GM21526 (cell line): ENCODE results near the gene OR52B6.
"Not testable (repeated sequence)": the region's sequence is repeated elsewhere in the genome, so short reads cannot be mapped to it uniquely, and the experiment has no call there.

ENCODE experiments used
- ATAC-seq: cut with Tn5 transposase; IDR thresholded peaks from one replicate; pipeline ENCODE4 v1.9.1; 2021; ENCODE audit warnings: moderate library complexity; ENCODE audit not compliant: unreplicated experiment, low FRiP score

OR52B6 gene, protein sequence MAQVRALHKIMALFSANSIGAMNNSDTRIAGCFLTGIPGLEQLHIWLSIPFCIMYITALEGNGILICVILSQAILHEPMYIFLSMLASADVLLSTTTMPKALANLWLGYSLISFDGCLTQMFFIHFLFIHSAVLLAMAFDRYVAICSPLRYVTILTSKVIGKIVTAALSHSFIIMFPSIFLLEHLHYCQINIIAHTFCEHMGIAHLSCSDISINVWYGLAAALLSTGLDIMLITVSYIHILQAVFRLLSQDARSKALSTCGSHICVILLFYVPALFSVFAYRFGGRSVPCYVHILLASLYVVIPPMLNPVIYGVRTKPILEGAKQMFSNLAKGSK

DNA sequence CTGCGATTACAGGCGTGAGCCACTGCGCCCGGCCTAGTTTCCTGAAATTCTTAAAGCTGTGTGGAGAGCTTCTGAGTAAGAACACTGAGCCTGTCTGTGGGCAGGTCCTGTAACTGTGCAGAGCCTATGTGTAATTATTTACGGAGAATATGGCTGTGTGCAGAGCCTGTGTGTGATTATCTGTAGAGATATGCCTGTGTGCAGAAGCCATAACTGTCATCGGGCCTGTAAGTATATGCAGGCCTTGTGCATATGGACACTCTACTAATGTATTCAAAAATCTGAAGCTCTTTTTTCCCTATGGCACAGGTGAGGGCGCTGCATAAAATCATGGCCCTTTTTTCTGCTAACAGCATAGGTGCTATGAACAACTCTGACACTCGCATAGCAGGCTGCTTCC is at the start of gene OR52B6:
TSS of gene OR52B6 (plus strand) at position 301 of the 400 bp plus-strand sequence. CDS start at position 301, 0 bp downstream.
- no peak for ATAC-seq

DNA sequence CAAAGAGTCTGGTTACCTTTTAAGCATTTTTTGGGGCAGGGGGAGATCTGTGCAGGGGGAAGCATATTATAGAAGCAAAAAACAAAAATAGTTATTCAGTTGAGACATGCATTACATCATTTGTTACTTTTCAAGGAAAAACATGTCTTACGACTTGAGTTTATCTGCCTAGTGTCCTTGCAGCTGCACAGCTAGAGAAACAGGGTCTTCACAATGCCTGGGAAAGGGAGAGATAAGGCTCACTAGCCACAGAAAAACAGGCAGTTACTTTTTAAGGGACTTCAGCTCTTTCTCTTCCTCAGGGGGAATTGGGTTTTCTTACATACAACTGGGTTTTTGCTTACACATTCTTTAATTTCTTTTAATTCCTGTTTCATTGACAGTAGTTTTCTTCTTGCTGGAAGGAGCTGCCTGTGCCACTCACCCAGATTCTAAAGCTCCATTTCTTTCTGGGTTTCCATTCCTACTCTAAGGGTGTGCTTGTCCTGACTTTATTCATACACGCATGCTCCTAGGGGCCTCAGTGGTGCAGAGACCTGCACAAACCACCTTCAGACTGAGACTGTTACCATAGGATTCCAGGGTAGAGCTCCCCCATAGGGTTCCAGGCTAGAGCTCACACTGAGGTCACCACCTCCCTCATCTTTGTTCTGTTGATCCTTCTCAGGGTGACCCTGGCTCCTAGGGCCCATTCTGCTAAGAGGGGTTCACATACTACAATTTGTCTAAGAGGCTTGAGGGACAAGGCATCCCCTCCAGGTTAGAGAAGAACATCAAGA is 49.4 kb upstream of the OR52B6 start:
- ATAC-seq = no peak

DNA sequence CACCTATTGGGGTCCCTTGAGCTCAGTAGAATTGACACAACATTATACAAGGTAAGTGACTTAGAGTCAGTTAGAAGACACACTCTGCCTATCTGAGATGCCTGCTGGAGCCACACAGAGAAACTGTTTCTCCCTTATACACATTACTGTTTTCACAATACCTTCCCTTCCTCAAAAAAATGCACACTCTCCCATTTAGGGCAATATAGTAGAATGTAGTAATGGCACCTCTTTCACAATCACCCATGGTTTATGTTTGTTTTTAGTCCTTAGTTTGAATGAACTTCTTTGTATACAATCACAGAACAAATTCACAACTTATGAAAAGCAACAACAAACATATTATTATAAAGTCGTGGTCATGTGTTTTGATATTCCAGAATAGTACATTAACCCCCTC is 46.6 kb upstream of the OR52B6 start:
- no peak for ATAC-seq

DNA sequence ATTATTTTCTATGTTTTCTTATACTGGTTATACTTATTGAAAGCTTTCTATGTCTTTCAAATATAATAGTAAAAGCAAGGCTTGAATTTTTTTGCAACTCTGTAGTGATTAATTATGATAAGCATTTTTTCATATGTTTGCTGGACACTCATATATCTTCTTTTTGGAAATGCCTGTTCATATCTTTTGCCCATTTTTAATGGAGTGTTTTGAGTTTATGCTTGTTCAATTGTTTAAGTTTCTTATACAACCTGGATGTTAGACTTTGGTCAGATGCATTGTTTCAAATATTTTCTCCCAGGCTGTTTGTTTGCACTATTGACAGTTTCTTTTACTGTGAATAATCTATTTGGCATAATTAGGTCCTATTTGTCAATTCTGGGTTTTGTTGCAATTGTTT is 44.2 kb upstream of the OR52B6 start:
- ATAC-seq = no peak

DNA sequence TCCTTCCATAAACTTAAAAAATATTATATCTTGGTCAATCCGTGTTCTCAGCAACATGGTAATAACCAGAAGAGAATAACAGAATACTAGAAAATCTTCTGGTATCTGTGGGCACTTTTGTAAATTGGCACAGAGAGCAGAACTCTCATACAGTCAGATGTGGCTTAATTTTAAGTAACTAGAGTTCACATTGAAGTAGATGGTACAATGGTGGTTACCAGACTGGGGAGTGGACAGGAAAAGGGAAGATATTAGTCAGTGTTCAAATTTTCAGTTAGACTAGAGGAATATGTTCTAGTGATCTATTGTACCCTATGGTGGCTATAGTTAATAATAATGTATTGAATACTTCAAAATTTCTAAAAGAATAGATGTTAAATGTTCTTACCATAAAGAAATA is 39.2 kb upstream of the OR52B6 start:
- ATAC-seq = no peak

DNA sequence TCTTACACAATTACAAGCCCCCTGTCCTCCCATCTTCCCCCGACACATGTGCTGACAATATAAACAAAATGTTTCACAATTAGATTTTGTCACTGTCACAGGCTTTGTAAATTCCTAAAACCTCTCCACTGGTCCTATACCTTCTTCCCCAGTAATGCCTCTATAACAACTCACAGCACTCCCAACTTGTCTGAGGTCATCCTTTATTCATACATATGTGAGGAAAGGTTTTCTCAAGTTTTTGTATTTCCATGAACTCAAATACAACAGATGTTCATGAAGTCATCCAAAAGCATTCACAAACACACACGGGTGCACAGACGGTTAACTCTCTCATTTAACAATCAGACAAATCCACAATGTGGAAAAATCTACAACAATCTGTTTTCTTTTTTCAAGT is 34.2 kb upstream of the OR52B6 start:
- no peak for ATAC-seq

DNA sequence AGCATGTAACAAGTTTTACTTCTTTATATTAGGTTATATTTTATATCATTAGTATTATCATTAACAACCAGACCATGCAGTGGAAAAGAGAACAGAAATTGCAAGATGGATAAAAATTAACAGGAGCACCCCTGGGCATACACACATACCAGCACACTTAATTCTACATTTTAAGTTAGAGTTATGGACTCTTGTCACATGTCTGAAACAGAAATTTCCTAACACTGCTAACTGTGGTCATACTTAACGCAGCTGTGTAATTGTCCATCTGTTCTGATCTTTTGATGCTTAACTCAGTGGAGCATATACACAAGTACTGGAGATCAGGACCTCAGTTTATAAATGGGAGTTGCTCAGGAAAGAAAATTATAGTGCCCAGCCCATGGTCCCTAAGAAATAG is 32.7 kb upstream of the OR52B6 start:
- ATAC-seq = no peak

DNA sequence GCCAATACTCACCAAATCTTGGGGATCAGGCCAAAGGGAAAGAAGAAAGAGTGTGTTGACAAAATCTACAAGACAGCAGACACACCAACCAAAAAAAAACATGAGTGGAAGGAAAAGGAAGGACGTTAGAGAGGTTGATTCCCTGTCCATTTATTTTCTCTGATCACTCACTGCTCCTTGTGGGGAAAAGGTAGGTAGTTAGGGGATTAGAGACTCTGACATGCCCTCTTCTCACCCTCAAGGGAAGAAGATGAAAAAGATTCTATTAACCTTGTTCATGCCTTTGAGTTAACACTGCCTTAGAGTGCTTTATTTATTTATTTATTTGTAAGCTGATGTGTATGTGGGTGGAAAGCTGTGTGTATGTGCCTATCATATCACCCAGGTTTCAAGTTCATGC is 32.2 kb upstream of the OR52B6 start, which contains the start of gene OR52H1:
TSS of gene OR52H1 (minus strand) at position 101 of the 400 bp plus-strand sequence. CDS start 3,035 bp downstream, outside the sequence.
- no peak for ATAC-seq

DNA sequence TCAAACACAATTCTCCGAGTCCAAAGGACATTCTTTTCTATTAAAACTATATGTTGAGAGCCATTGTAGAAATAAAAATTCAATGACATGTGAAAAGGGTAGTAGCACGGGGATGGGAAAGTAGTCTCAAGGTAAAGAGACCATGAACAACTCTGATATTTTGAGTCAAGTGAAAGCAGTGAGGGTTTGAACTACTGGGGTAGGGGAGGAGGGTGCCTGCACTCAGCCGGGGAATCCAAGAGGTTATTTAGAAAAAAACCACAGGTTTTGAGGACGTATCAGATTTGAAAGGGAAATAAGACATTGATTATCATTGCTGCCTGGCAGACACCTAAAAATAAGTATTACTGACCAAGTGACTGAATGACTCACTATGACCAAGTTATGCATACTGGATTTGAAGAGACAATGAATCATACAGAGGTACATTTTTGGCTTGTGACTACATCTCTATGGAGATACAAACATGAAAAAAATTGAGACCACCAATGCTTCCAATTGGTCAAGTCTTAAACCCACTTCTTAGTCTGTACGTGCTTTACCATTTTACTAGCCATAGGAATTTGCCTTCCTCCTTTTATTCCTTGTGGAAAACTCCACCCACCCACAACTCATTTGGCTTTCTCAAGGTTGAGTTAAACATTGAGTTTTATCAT is 30.1 kb upstream of the OR52B6 start:
- no peak for ATAC-seq

DNA sequence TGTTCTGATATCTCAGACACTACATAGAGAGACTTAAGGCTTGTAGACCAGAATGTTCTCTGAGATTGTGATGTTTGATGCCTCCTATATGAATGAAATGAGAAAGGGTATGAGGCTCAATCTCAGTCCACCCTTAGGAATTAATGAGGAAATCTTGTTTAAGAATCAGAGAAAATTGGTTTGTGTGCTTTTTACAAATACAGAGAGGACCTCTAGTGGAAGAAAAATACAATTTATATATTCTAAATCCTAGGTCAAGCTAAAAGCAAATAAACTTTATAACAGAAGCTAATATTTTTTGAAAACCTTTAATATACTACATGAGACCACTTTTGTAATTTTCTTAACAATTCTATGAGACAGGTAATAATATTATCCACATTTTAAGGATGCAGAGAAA is 27.3 kb upstream of the OR52B6 start:
- ATAC-seq = no peak

DNA sequence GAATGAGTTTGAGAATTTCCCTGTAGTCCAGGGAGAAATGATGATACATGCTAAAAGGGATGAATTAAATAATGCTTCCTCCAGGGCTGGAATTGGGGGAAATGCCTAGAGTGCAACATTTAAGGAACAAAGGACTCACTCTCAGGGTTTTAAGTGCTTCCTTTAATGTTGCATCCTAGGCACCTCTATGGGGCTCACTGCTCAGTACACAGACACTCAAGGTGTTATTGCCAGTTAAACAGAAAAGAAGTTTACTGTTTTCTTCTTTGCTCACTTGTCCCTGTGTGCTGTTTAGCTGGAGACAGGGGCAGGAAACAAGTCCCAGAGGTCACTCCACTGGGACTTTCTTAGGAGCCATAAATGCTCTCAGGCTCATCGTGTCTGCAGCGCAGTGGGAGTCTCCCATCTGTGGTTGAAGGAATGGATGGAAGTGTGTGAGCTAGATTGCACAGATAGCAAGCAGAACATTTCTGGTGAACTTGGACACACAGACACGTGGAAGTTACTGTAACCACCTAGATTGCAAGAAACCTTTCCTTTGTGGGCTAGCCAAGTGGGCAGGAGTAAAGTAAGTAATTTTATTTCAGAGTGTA is 24.0 kb upstream of the OR52B6 start:
- no peak for ATAC-seq

DNA sequence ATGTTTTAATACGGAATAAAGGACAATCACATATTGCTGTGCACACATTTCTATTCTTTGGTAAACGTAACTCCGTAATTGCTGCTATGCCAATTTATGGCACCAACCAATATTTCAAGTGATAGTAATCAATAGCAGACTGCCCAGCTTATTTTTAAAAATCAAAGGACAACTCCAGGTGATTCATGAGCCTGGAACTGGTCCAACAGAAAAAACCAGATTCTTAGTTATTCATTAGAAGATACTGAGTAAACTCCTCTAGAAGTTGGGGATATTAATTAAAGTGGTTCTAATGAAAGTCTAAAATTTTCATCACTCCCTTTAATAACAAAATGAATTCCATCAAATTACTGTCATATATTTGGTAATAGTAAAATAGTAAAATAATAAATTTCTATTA is 22.9 kb upstream of the OR52B6 start:
- no peak for ATAC-seq

DNA sequence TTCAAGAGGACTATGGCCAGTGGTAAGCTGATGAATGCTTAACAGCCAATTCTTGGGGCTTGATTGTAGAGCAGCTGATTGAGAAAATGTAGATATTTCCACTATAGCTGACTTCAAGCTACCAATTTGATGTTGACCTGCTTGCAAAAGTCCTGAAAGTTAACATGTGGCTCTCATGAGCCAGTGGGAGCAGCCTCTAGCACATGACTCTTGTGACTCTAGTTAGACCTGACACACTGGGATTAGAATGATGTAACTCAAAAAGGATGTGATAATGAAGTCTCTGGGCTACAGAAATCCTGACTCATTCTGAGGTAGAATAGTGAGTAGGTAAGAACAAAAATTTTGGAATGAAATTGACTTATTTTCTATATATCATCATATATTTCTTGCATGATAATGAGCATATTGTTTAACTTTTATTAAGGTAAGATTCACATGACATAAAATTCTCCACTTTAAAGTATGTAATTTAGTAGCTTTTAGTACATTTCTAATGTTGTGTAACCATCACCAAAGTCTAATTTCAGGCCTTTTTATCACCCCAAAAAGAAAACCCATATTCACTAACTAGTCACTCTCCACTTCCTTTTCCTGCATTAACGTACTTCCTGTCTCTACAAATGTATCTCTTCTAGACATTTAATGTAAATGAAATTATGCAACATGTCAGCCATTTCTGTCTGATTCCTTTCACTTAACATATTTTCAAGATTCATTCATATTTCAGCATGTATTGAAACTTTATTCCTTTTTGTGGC is 16.2 kb upstream of the OR52B6 start:
- ATAC-seq = no peak

DNA sequence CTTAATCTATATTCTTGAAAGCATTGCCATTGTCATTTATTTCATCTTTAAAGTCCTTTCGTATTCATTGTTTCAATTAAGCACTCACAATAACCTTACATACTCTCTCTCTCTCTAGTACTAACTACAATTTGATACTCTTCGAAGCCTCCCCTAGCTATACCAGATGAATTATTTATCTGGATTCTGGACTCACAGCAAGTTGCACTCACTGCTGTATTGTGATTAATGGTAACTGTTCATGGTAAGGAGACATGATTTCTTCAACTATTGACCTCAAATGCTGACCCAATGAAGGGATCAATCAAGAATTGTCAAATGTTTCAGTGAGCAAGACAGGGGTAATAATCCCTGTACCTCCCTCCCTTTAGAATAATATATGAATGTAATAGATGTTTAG is 6.0 kb upstream of the OR52B6 start:
- no peak for ATAC-seq

DNA sequence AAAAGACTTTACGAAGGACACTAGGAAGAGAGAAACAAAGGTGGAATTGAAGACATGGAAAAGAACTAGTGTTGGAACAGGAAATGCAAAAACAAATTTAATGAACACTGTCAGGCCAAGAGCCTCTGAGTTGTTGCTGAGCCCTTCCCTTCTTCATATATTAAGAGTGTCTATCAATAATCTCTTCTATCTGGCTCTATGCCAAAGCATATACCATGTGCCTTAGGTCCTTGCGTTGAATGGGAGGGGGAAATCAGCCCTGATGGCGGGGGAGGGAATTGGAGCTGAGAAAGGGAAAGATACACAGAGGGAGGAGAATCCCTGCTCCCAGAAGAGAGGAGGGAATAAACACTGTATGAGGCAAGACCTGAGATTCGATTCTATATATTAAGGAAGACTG is 5.5 kb upstream of the OR52B6 start:
- ATAC-seq = no peak

DNA sequence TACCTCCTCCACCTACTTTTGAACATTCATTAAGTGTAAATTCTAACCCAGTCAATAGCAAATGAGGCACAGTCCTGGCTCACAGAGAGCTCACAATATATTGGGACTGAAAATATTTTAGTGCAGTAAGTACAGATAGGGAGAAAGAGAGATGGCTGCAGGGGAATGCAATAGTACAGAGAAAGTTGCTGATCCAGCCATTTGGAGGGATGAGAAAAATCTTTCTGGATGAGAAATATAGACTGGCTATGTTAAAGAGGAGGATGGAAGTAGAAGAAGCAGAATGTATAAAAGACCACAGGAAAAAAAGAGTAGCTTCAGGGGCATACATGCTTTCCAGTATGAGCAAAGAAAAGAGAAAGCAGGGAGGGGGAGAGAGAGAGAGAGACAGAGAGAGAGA is 3.6 kb upstream of the OR52B6 start:
- ATAC-seq = no peak

DNA sequence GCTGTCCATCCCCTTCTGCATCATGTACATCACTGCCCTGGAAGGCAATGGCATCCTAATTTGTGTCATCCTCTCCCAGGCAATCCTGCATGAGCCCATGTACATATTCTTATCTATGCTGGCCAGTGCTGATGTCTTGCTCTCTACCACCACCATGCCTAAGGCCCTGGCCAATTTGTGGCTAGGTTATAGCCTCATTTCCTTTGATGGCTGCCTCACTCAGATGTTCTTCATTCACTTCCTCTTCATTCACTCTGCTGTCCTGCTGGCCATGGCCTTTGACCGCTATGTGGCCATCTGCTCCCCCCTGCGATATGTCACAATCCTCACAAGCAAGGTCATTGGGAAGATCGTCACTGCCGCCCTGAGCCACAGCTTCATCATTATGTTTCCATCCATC is 337 bp downstream of the OR52B6 start:
- no peak for ATAC-seq

DNA sequence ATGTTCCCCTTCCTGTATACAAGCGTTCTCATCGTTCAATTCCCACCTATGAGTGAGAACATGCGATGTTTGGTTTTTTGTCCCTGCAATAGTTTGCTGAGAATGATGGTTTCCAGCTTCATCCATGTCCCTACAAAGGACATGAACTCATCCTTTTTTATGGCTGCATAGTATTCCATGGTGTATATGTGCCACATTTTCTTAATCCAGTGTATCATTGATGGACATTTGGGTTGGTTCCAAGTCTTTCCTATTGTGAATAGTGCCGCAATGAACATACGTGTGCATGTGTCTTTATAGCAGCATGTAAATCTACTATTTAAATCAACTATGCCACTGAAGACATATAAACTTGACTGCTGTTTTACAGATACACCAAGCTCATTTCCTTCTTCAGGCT is 3.8 kb downstream of the OR52B6 start:
- ATAC-seq = not testable (repeated sequence)

DNA sequence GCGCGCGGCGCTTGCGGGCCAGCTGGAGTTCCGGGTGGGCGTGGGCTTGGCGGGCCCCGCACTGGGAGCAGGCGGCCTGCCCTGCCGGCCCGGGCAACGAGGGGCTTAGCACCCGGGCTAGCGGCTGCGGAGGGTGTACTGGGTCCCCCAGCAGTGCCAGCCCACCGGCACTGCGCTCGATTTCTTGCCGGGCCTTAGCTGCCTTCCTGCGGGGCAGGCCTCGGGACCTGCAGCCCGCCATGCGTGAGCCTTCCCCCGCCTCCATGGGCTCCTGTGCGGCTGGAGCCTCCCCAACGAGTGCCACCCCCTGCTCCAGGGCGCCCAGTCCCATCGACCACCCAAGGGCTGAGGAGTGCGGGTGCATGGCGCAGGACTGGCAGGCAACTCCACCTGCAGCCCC is 9.2 kb downstream of the OR52B6 start:
- not testable (repeated sequence) for ATAC-seq

DNA sequence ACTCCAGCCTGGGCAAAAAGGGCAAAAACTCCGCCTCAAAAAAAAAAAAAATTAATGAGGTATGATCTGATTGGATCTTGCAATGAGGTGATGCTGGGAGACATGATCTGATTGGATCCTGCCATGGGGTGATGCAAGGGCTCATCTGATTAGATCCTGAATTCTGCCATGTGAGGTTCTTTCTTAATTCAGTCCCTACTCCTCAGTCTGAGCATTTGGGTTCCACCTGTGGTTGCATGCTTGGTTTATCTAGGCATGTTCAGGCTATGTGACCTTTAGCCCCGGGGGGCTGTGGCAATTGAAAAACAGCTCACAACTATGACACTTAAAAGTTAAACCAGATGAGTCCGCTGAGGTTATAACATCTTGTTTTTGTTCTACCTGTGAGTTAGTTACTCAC is 10.9 kb downstream of the OR52B6 start:
- ATAC-seq = no peak
